Measurements from ENCODE around the gene VSIG8. TPM values are rescaled to one million over a fixed set of nuclear protein-coding genes. Genes with fewer than 3 reads are reported as not detected.

Gene VSIG8
- total and polyA plus RNA-seq, 2 of the 8 experiments (the other 6 are each of a cell fraction or from before 2014, with no cell fraction given) = not detected

DNA sequence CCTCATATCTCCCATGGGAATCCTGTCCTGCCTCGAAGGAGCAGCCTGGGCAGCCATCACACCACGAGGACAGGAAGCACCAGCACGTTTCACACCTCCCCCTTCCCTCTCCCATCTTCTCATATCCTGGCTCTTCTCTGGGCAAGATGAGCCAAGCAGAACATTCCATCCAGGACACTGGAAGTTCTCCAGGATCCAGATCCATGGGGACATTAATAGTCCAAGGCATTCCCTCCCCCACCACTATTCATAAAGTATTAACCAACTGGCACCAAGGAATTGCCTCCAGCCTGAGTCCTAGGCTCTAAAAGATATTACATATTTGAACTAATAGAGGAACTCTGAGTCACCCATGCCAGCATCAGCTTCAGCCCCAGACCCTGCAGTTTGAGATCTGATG lies 27.1 kb downstream of the VSIG8 start:
- CTCF ChIA-PET (ENCODE audit: partially characterized antibody) = interaction anchor here (1.0 to 11.2 kb wide), 7 partner anchors 10 to 171 kb away, joined by 4 to 175 read pairs (median 5); no protein-coding TSS in a partner anchor
- no peak overlapping the region for H3K56ac ChIP-seq (replicated peaks; ENCODE audit: insufficient read length, low read depth, low read length)
- H3K27me3 ChIP-seq (replicated peaks in 1 of 4; ENCODE audit: control insufficient read depth in 3 of 4, extremely low read depth in 1 of 4, insufficient read depth in 3 of 4, low read length in 3 of 4) = peaks cover 0 to 15% (median 3%) of the 10 kb centered on the region in 4 experiments; a peak in 6 of 7 replicates
- no peak overlapping the region for H3K23ac ChIP-seq (ENCODE audit: insufficient read length)
- no peak for FAIRE-seq
- POLR2A ChIA-PET (ENCODE audit: partially characterized antibody) = interaction anchor here (2.2 kb wide), 1 partner anchor 9 kb away, joined by 5 read pairs; no protein-coding TSS in a partner anchor
- no peak overlapping the region for H3K14ac ChIP-seq (ENCODE audit: insufficient read length)
- no peak overlapping the region for H2BK5ac ChIP-seq (ENCODE audit: low read depth, low read length)
- no peak overlapping the region for H4K91ac ChIP-seq (replicated peaks; ENCODE audit: insufficient read length, low read length)
- peaks cover 0 to 4% (median 2%) of the 10 kb centered on the region in 4 experiments; a peak in 1 of 7 replicates for H3K4me1 ChIP-seq (replicated peaks in 1 of 4; ENCODE audit: control insufficient read depth in 3 of 4, insufficient read depth in 4 of 4, low read length in 3 of 4)
- no peak overlapping the region for H4K5ac ChIP-seq (ENCODE audit: insufficient read length, low read depth, low read length)
- H4K8ac ChIP-seq (ENCODE audit: extremely low read depth, insufficient read depth, low read length) = peak overlapping the region; percentile 66; the same call in 1 of the 2 replicates
- H3K23me2 ChIP-seq (ENCODE audit: low read depth, low read length) = no peaks in the 10 kb centered on the region
- H3K18ac ChIP-seq (ENCODE audit: extremely low read depth, low read length) = no peak overlapping the region
- no peak overlapping the region for H2BK15ac ChIP-seq (ENCODE audit: low read length)
- H3K36me3 ChIP-seq (ENCODE audit: control insufficient read depth in 2 of 4, insufficient read depth in 4 of 4, low read length in 3 of 4) = no peaks in the 10 kb centered on the region
- H3K4ac ChIP-seq (replicated peaks; ENCODE audit: insufficient read length, low read depth, low read length) = no peak overlapping the region
- no peaks in the 10 kb centered on the region for H3K9me3 ChIP-seq (ENCODE audit: insufficient read depth in 2 of 2, low read depth in 1 of 2, low read length in 1 of 2)
- no peak for TF ChIP-seq SUZ12 (IDR thresholded peaks at IDR 0.05; ENCODE audit: low read length)
- TF ChIP-seq KDM4A (IDR thresholded peaks at IDR 0.05; ENCODE audit: low read depth, low read length, severe bottlenecking) = no peak
- TF ChIP-seq CHD2 (IDR thresholded peaks at IDR 0.05; ENCODE audit: low read length) = no peak
- no peak for TF ChIP-seq TAF7 (optimal IDR thresholded peaks at IDR 0.05; ENCODE audit: borderline replicate concordance, low read depth, low read length)
- no peak for TF ChIP-seq BACH1 (IDR thresholded peaks at IDR 0.05; ENCODE audit: low read length)
- no peak for TF ChIP-seq RFX5 (IDR thresholded peaks at IDR 0.05; ENCODE audit: borderline replicate concordance, low read depth, low read length)
- H3K9ac ChIP-seq (replicated peaks in 1 of 4; ENCODE audit: extremely low read depth in 1 of 4, low read depth in 3 of 4, low read length in 3 of 4) = no peak overlapping the region
- no peaks in the 10 kb centered on the region for H3K79me2 ChIP-seq (ENCODE audit: control insufficient read depth in 1 of 2, insufficient read depth in 2 of 2, low read length in 2 of 2)
- no peak overlapping the region for H2BK20ac ChIP-seq (ENCODE audit: low read length)
- no peak overlapping the region for H3K27ac ChIP-seq (ENCODE audit: low read depth, low read length)
- H2BK120ac ChIP-seq (replicated peaks; ENCODE audit: low read depth, low read length) = no peak overlapping the region
- H3K4me3 ChIP-seq (ENCODE audit: extremely low read depth in 1 of 4, insufficient read depth in 2 of 4, low read depth in 3 of 4, low read length in 4 of 4) = no peak overlapping the region
- no peak overlapping the region for H2AFZ ChIP-seq (ENCODE audit: low read length)
- H2AK5ac ChIP-seq (ENCODE audit: low read depth, low read length) = no peak overlapping the region
- H3K4me2 ChIP-seq (ENCODE audit: insufficient read depth in 1 of 2, low read depth in 2 of 2, low read length in 2 of 2) = no peak overlapping the region
- no peak for DNase-seq (ENCODE audit: low read depth in 1 of 2, low spot score in 2 of 2)
- H4K20me1 ChIP-seq (replicated peaks in 1 of 2; ENCODE audit: control insufficient read depth in 1 of 2, insufficient read depth in 2 of 2, low read length in 2 of 2) = no peaks in the 10 kb centered on the region
- H2BK12ac ChIP-seq (ENCODE audit: low read depth, low read length) = no peak overlapping the region
- H3K79me1 ChIP-seq (ENCODE audit: low read depth, low read length) = no peaks in the 10 kb centered on the region
- 81% methylated on average over 3 of the region's 3 CpGs; no CpG with 5 or more reads in 1 of the 2 experiments for WGBS, 2 experiments (ENCODE audit: extremely low coverage in 1 of 2, insufficient coverage in 1 of 2, insufficient read length in 1 of 2, insufficient replicate concordance in 2 of 2, low coverage in 1 of 2, low lambda C conversion rate in 2 of 2, missing lambda C conversion rate in 1 of 2)
